ENCODE data around the gene NT5C1A.

DNA sequence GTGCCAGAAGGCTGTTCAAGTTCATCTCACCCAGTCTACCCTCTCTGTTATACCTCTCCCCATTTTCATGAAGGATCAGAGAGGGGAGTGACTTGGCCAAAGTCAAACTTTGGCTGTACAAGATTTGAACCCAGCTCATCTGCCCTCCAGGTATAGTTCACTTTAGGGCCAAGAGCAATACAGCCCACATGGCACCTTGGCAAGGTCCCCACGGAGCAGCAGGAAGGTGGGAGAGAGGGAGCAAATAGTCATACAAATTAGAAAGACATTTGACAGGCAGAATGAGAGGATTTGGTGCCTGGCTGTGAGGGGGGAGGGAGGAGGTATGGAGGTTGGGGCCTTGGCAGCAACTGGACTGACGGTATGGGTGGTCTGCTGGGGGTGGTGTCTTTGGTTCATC lies 18.3 kb upstream of the NT5C1A start:
- TF ChIP-seq ZNF311 (tag by site-specific recombination; IDR thresholded peaks at IDR 0.05; ENCODE audit: borderline replicate concordance), result no peak
- TF ChIP-seq ZNF114 (tag by site-specific recombination; IDR thresholded peaks at IDR 0.05), result no peak
- TF ChIP-seq, protein P1, sequence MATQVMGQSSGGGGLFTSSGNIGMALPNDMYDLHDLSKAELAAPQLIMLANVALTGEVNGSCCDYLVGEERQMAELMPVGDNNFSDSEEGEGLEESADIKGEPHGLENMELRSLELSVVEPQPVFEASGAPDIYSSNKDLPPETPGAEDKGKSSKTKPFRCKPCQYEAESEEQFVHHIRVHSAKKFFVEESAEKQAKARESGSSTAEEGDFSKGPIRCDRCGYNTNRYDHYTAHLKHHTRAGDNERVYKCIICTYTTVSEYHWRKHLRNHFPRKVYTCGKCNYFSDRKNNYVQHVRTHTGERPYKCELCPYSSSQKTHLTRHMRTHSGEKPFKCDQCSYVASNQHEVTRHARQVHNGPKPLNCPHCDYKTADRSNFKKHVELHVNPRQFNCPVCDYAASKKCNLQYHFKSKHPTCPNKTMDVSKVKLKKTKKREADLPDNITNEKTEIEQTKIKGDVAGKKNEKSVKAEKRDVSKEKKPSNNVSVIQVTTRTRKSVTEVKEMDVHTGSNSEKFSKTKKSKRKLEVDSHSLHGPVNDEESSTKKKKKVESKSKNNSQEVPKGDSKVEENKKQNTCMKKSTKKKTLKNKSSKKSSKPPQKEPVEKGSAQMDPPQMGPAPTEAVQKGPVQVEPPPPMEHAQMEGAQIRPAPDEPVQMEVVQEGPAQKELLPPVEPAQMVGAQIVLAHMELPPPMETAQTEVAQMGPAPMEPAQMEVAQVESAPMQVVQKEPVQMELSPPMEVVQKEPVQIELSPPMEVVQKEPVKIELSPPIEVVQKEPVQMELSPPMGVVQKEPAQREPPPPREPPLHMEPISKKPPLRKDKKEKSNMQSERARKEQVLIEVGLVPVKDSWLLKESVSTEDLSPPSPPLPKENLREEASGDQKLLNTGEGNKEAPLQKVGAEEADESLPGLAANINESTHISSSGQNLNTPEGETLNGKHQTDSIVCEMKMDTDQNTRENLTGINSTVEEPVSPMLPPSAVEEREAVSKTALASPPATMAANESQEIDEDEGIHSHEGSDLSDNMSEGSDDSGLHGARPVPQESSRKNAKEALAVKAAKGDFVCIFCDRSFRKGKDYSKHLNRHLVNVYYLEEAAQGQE (tag by site-specific recombination; IDR thresholded peaks at IDR 0.05), result no peak
- TF ChIP-seq, protein P2, sequence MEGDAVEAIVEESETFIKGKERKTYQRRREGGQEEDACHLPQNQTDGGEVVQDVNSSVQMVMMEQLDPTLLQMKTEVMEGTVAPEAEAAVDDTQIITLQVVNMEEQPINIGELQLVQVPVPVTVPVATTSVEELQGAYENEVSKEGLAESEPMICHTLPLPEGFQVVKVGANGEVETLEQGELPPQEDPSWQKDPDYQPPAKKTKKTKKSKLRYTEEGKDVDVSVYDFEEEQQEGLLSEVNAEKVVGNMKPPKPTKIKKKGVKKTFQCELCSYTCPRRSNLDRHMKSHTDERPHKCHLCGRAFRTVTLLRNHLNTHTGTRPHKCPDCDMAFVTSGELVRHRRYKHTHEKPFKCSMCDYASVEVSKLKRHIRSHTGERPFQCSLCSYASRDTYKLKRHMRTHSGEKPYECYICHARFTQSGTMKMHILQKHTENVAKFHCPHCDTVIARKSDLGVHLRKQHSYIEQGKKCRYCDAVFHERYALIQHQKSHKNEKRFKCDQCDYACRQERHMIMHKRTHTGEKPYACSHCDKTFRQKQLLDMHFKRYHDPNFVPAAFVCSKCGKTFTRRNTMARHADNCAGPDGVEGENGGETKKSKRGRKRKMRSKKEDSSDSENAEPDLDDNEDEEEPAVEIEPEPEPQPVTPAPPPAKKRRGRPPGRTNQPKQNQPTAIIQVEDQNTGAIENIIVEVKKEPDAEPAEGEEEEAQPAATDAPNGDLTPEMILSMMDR (tag by site-specific recombination; IDR thresholded peaks at IDR 0.05), result no peak
- TF ChIP-seq, protein P3, sequence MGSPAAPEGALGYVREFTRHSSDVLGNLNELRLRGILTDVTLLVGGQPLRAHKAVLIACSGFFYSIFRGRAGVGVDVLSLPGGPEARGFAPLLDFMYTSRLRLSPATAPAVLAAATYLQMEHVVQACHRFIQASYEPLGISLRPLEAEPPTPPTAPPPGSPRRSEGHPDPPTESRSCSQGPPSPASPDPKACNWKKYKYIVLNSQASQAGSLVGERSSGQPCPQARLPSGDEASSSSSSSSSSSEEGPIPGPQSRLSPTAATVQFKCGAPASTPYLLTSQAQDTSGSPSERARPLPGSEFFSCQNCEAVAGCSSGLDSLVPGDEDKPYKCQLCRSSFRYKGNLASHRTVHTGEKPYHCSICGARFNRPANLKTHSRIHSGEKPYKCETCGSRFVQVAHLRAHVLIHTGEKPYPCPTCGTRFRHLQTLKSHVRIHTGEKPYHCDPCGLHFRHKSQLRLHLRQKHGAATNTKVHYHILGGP (tag by site-specific recombination; IDR thresholded peaks at IDR 0.05), result no peak
- no peak for TF ChIP-seq ZNF24 (tag by site-specific recombination; IDR thresholded peaks at IDR 0.05)
- no peak for TF ChIP-seq ZNF174 (tag by site-specific recombination; IDR thresholded peaks at IDR 0.05)
- no peak for TF ChIP-seq ZIC2 (tag by site-specific recombination; IDR thresholded peaks at IDR 0.05)
- TF ChIP-seq, protein P4, sequence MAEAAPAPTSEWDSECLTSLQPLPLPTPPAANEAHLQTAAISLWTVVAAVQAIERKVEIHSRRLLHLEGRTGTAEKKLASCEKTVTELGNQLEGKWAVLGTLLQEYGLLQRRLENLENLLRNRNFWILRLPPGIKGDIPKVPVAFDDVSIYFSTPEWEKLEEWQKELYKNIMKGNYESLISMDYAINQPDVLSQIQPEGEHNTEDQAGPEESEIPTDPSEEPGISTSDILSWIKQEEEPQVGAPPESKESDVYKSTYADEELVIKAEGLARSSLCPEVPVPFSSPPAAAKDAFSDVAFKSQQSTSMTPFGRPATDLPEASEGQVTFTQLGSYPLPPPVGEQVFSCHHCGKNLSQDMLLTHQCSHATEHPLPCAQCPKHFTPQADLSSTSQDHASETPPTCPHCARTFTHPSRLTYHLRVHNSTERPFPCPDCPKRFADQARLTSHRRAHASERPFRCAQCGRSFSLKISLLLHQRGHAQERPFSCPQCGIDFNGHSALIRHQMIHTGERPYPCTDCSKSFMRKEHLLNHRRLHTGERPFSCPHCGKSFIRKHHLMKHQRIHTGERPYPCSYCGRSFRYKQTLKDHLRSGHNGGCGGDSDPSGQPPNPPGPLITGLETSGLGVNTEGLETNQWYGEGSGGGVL (tag by site-specific recombination; IDR thresholded peaks at IDR 0.05), result no peak
- TF ChIP-seq ZNF133 (tag by site-specific recombination; IDR thresholded peaks at IDR 0.05), result no peak

Measured in HEK293 (cell line).